Tibial nerve (tissue), 4 donors: ENCODE measurements around the gene GLIPR1L1.

Source experiments
- CTCF ChIP-seq, 5 experiments: fragments of 200-600 bp in 3 of 5; fragments of 450-650 bp in 2 of 5; sonication (generic) in 3 of 5; IDR thresholded peaks; one replicate each; pipeline ENCODE4 v1.5.1; 2016 to 2019; ENCODE audit warnings: antibody characterized with exemption in 5 of 5, mild to moderate bottlenecking in 3 of 5, moderate library complexity in 2 of 5
- EP300 ChIP-seq, 2 donors: sonication (generic); formaldehyde crosslinking; IDR thresholded peaks; one replicate each; pipeline ENCODE4 v1.6.1; 2017; ENCODE audit warnings: antibody characterized with exemption in 2 of 2, mild to moderate bottlenecking in 1 of 2
- POLR2A ChIP-seq, 2 donors: fragments of 450-650 bp; IDR thresholded peaks; one replicate each; pipeline ENCODE4 v1.6.1; 2017; ENCODE audit warnings: antibody characterized with exemption in 2 of 2, mild to moderate bottlenecking in 2 of 2, moderate library complexity in 2 of 2

DNA sequence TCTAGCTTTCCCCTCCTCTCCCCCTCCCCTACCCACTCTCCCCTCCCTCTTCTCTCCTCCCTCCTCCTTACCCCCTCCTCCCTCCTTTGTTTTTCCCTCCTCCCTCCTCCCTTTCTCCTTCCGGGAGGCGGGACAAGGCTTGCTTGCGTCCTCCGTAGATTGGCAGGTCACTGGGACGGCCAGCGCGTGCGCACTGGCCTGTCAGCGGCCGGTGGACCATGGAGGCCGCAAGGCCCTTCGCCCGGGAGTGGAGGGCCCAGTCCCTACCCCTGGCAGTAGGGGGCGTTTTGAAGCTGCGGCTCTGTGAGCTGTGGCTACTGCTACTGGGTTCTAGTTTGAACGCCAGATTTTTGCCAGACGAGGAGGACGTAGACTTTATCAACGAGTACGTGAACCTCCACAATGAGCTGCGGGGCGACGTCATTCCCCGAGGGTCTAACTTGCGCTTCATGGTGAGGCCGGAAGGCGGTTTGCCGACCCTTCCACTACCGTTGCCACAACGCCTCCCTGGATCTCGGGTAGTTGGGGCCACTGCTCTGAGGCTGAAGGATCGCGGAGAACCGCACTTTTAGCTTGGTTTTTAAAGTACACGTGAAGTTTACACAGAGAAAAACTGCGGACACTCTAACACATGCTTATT is 56.5 kb downstream of the GLIPR1L1 start, which contains the start of gene GLIPR1L2:
- TF ChIP-seq CTCF (IDR thresholded peaks at IDR 0.05) (peak; percentile 82 to 92 (median 88)), POLR2A (IDR thresholded peaks at IDR 0.05) (peak; percentile 89 to 97), EP300 (IDR thresholded peaks at IDR 0.05) (peak; percentile 67 to 97)
